ENCODE data around the gene SYNCRIP.

GRCh38 chr6:85614780-85615179 lies 27.9 kb downstream of the SYNCRIP start:
- no peak for TF ChIP-seq CTCF (IDR thresholded peaks at IDR 0.05; ENCODE audit: poor library complexity)
- no peak for TF ChIP-seq EZH2 (IDR thresholded peaks at IDR 0.05; ENCODE audit: borderline replicate concordance)
